GM19025 (cell line): ENCODE results near the gene CDK11A.
"Not testable (repeated sequence)": the region's sequence is repeated elsewhere in the genome, so short reads cannot be mapped to it uniquely, and the experiment has no call there.

Source experiments
- ATAC-seq: cut with Tn5 transposase; IDR thresholded peaks from one replicate; pipeline ENCODE4 v1.9.1; 2021; ENCODE audit warnings: mild to moderate bottlenecking, low read depth, moderate library complexity; ENCODE audit not compliant: unreplicated experiment

Gene CDK11A

GRCh38 chr1:1689526-1689925, 34.6 kb downstream of the CDK11A start:
- ATAC-seq, result not testable (repeated sequence)

GRCh38 chr1:1687846-1688245, 36.3 kb downstream of the CDK11A start:
- no peak for ATAC-seq

- no peak for ATAC-seq
Observed at GRCh38 chr1:1684031-1684681, 40.0 kb downstream of the CDK11A start.

- no peak for ATAC-seq
Observed at GRCh38 chr1:1683104-1683905, 40.9 kb downstream of the CDK11A start.

- no peak for ATAC-seq
Observed at GRCh38 chr1:1680912-1681273, 43.3 kb downstream of the CDK11A start.

GRCh38 chr1:1680031-1680911, 43.9 kb downstream of the CDK11A start:
- no peak for ATAC-seq

GRCh38 chr1:1678581-1679380, 45.4 kb downstream of the CDK11A start:
- ATAC-seq, result no peak

GRCh38 chr1:1677718-1678580, 46.2 kb downstream of the CDK11A start:
- ATAC-seq, result peak; percentile 61

GRCh38 chr1:1676087-1676486, 48.1 kb downstream of the CDK11A start:
- not testable (repeated sequence) for ATAC-seq

GRCh38 chr1:1675218-1675617, 48.9 kb downstream of the CDK11A start:
- not testable (repeated sequence) for ATAC-seq

- ATAC-seq, result not testable (repeated sequence)
Observed at GRCh38 chr1:1674806-1675205, 49.4 kb downstream of the CDK11A start.

GRCh38 chr1:1672181-1672965, 51.8 kb downstream of the CDK11A start:
- ATAC-seq, result no peak

- no peak for ATAC-seq
Observed at GRCh38 chr1:1671365-1672119, 52.6 kb downstream of the CDK11A start.

- ATAC-seq, result no peak
Observed at GRCh38 chr1:1670866-1671265, 53.3 kb downstream of the CDK11A start.

GRCh38 chr1:1669468-1670440, 54.4 kb downstream of the CDK11A start:
- no peak for ATAC-seq

GRCh38 chr1:1666526-1666925, 57.6 kb downstream of the CDK11A start:
- ATAC-seq, result no peak

GRCh38 chr1:1665815-1666251, 58.3 kb downstream of the CDK11A start:
- no peak for ATAC-seq
